ENCODE results near the gene CDCA7.

GRCh38 chr2:173414823-173415322 lies 60.2 kb downstream of the CDCA7 start:
- no peak for TF ChIP-seq ZNF565 (CRISPR knock-in tag; conservative IDR thresholded peaks at IDR 0.05; ENCODE audit: low read depth)
- no peak for TF ChIP-seq PATZ1 (CRISPR knock-in tag; IDR thresholded peaks at IDR 0.05; ENCODE audit: borderline replicate concordance)
- TF ChIP-seq, protein P1, sequence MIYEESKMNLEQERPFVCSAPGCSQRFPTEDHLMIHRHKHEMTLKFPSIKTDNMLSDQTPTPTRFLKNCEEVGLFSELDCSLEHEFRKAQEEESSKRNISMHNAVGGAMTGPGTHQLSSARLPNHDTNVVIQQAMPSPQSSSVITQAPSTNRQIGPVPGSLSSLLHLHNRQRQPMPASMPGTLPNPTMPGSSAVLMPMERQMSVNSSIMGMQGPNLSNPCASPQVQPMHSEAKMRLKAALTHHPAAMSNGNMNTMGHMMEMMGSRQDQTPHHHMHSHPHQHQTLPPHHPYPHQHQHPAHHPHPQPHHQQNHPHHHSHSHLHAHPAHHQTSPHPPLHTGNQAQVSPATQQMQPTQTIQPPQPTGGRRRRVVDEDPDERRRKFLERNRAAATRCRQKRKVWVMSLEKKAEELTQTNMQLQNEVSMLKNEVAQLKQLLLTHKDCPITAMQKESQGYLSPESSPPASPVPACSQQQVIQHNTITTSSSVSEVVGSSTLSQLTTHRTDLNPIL (CRISPR knock-in tag; IDR thresholded peaks at IDR 0.05; ENCODE audit: low read depth) = no peak
- TF ChIP-seq, protein P2, sequence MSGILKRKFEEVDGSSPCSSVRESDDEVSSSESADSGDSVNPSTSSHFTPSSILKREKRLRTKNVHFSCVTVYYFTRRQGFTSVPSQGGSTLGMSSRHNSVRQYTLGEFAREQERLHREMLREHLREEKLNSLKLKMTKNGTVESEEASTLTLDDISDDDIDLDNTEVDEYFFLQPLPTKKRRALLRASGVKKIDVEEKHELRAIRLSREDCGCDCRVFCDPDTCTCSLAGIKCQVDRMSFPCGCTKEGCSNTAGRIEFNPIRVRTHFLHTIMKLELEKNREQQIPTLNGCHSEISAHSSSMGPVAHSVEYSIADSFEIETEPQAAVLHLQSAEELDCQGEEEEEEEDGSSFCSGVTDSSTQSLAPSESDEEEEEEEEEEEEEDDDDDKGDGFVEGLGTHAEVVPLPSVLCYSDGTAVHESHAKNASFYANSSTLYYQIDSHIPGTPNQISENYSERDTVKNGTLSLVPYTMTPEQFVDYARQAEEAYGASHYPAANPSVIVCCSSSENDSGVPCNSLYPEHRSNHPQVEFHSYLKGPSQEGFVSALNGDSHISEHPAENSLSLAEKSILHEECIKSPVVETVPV (CRISPR knock-in tag; IDR thresholded peaks at IDR 0.05) = no peak
